Keratinocyte (primary cell): ENCODE measurements around the gene SYT2. TPM values are rescaled to one million over a fixed set of nuclear protein-coding genes. Genes with fewer than 3 reads are reported as not detected.
"Not testable (repeated sequence)": the region's sequence is repeated elsewhere in the genome, so short reads cannot be mapped to it uniquely, and the experiment has no call there.

Experiments
- DNase-seq: peaks from one replicate; pipeline ENCODE4 v3.0.0-alpha.2; 2011; ENCODE audit warnings: low read depth, missing footprints, low spot score
- FAIRE-seq: peaks from 2 replicates; lab custom pipeline; 2011; peaks lifted over from hg19 to GRCh38; lab: Jason Lieb, UNC
- H2AFZ ChIP-seq: 2 replicates; pipeline ENCODE4 v1.6.0; 2012; ENCODE audit warnings: low read length, control low read depth, inconsistent platforms; ENCODE audit not compliant: control insufficient read depth
- H3K27ac ChIP-seq: 2 replicates; pipeline ENCODE4 v1.5.1; 2011; ENCODE audit warnings: low read length; ENCODE audit not compliant: control insufficient read depth, insufficient read depth
- H3K27me3 ChIP-seq: 3 replicates; pipeline ENCODE4 v1.6.0; 2011; ENCODE audit warnings: low read length; ENCODE audit not compliant: control insufficient read depth, insufficient read depth; ENCODE audit errors: extremely low read depth
- H3K36me3 ChIP-seq, 2 experiments: 2 replicates in 1 of 2; 3 replicates in 1 of 2; pipeline ENCODE4 v1.5.1; 2011; ENCODE audit warnings: low read length in 2 of 2, mild to moderate bottlenecking in 1 of 2; ENCODE audit not compliant: control insufficient read depth in 2 of 2, insufficient read depth in 2 of 2; ENCODE audit errors: extremely low read depth in 1 of 2
- H3K4me1 ChIP-seq: 3 replicates; pipeline ENCODE4 v1.5.1; 2011; ENCODE audit warnings: low read length; ENCODE audit not compliant: control insufficient read depth, insufficient read depth; ENCODE audit errors: extremely low read depth
- H3K4me2 ChIP-seq: 3 replicates; pipeline ENCODE4 v1.6.0; 2011; ENCODE audit warnings: low read depth, low read length; ENCODE audit not compliant: control insufficient read depth, insufficient read depth; ENCODE audit errors: extremely low read depth
- H3K4me3 ChIP-seq, 3 experiments: fragments of 200-600 bp in 1 of 3; sonication (generic) in 1 of 3; 2 replicates in 2 of 3; 3 replicates in 1 of 3; pipeline ENCODE4 v1.5.1; 2011 to 2016; ENCODE audit warnings: low read length in 3 of 3, mild to moderate bottlenecking in 3 of 3, control low read depth in 2 of 3, inconsistent platforms in 1 of 3, low read depth in 1 of 3, mixed read lengths in 1 of 3, mixed run types in 1 of 3, moderate library complexity in 1 of 3; ENCODE audit not compliant: control insufficient read depth in 2 of 3, insufficient read depth in 2 of 3; ENCODE audit errors: extremely low read depth in 1 of 3
- H3K79me2 ChIP-seq: 2 replicates; pipeline ENCODE4 v1.6.0; 2012; ENCODE audit warnings: low read length; ENCODE audit not compliant: control insufficient read depth, insufficient read depth
- H3K9ac ChIP-seq: 3 replicates; pipeline ENCODE4 v1.6.0; 2011; ENCODE audit warnings: low read length; ENCODE audit not compliant: control insufficient read depth, insufficient read depth; ENCODE audit errors: extremely low read depth
- H3K9me1 ChIP-seq: 3 replicates; pipeline ENCODE4 v1.6.0; 2011; ENCODE audit warnings: low read length; ENCODE audit not compliant: control insufficient read depth, insufficient read depth; ENCODE audit errors: extremely low read depth
- H3K9me3 ChIP-seq: 2 replicates; pipeline ENCODE4 v1.5.1; 2012; ENCODE audit warnings: low read depth, low read length; ENCODE audit not compliant: control insufficient read depth
- H4K20me1 ChIP-seq: 3 replicates; pipeline ENCODE4 v1.6.0; 2011; ENCODE audit warnings: low read length; ENCODE audit not compliant: control insufficient read depth, insufficient read depth; ENCODE audit errors: extremely low read depth
- EZH2 ChIP-seq: IDR thresholded peaks from one replicate; pipeline ENCODE4 v1.6.1; 2012; ENCODE audit warnings: inconsistent platforms, mild to moderate bottlenecking, low read length, moderate library complexity
- dilution Hi-C: fragments of 300-500 bp; cut with MboI; formaldehyde crosslinking; loops from one replicate; pipeline ENCODE4 v1.7.0; 2020; ENCODE audit warnings: low sequenced_read_pairs; ENCODE audit not compliant: extremely low pct_ligation_motif_present
- polyA plus RNA-seq, 5 experiments: library from polyadenylated mRNA; depleted of rRNA in 3 of 5; stranded (reverse) in 3 of 5; stranded (forward) in 1 of 5; unstranded in 1 of 5; fragments of >200 nt; gene quantifications; 1 replicate in 1 of 5; 2 replicates in 3 of 5; 3 replicates in 1 of 5; pipeline versions ENCODE4 v1.2.1 to v1.2.3, GENCODE V29; 2011 to 2012; ENCODE audit warnings: missing spikeins in 2 of 5, low read depth in 1 of 5, low replicate concordance in 1 of 5
- TF ChIP-seq, protein P1 (sequence below), 3 experiments: IDR thresholded peaks in 1 of 3; conservative IDR thresholded peaks in 1 of 3; optimal IDR thresholded peaks in 1 of 3; 2 replicates in 2 of 3; 3 replicates in 1 of 3; pipeline versions ENCODE3 to v1.5.1; 2011; ENCODE audit warnings: low read length in 3 of 3, mild to moderate bottlenecking in 3 of 3, moderate library complexity in 2 of 3, control low read depth in 1 of 3, inconsistent platforms in 1 of 3; ENCODE audit not compliant: insufficient read depth in 2 of 3; ENCODE audit errors: extremely low read depth in 1 of 3

The SYT2 gene
- polyA plus RNA-seq, 1 donor (not counting 4 experiments of a cell fraction or from before 2014, with no cell fraction given) = not detected

GRCh38 chr1:202628646-202629215, 81.5 kb downstream of the SYT2 start:
- Histone ChIP-seq H3K9ac (no peak overlapping the region), H3K79me2 (no peaks in the 10 kb centered on the region), H3K9me1 (no peaks in the 10 kb centered on the region), H3K4me2 (no peak overlapping the region), H2AFZ (no peak overlapping the region), H3K4me3 (no peak overlapping the region), H3K27ac (no peak overlapping the region), H3K4me1 (no peaks in the 10 kb centered on the region), H4K20me1 (no peaks in the 10 kb centered on the region), H3K27me3 (peaks cover 7% of the 10 kb centered on the region), H3K9me3 (no peaks in the 10 kb centered on the region), H3K36me3 (no peaks in the 10 kb centered on the region)
- dilution Hi-C loops = no loop called here
- FAIRE-seq (no peak), DNase-seq (no peak)
- TF ChIP-seq EZH2 = no peak
- TF ChIP-seq, protein P1, sequence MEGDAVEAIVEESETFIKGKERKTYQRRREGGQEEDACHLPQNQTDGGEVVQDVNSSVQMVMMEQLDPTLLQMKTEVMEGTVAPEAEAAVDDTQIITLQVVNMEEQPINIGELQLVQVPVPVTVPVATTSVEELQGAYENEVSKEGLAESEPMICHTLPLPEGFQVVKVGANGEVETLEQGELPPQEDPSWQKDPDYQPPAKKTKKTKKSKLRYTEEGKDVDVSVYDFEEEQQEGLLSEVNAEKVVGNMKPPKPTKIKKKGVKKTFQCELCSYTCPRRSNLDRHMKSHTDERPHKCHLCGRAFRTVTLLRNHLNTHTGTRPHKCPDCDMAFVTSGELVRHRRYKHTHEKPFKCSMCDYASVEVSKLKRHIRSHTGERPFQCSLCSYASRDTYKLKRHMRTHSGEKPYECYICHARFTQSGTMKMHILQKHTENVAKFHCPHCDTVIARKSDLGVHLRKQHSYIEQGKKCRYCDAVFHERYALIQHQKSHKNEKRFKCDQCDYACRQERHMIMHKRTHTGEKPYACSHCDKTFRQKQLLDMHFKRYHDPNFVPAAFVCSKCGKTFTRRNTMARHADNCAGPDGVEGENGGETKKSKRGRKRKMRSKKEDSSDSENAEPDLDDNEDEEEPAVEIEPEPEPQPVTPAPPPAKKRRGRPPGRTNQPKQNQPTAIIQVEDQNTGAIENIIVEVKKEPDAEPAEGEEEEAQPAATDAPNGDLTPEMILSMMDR (optimal IDR thresholded peaks at IDR 0.05 in 1 of 3, IDR thresholded peaks at IDR 0.05 in 1 of 3, conservative IDR thresholded peaks at IDR 0.05 in 1 of 3; ENCODE audit: extremely low read depth in 1 of 3, insufficient read depth in 2 of 3, low read length in 3 of 3) = no peak

- no peak overlapping the region for H2AFZ ChIP-seq
- FAIRE-seq = no peak
Measured at GRCh38 chr1:202627841-202628565, 82.3 kb downstream of the SYT2 start.

GRCh38 chr1:202627036-202627435, 83.2 kb downstream of the SYT2 start:
- H3K9ac ChIP-seq, H3K4me2 ChIP-seq, DNase-seq, H4K20me1 ChIP-seq, H3K4me1 ChIP-seq, H3K36me3 ChIP-seq, H2AFZ ChIP-seq, H3K4me3 ChIP-seq, dilution Hi-C loops, H3K27ac ChIP-seq, FAIRE-seq, H3K9me1 ChIP-seq, H3K27me3 ChIP-seq, H3K9me3 ChIP-seq, H3K79me2 ChIP-seq: not testable (repeated sequence)

More at GRCh38 chr1:202627841-202628565, 82.3 kb downstream of the SYT2 start:
- Histone ChIP-seq H4K20me1 (no peaks in the 10 kb centered on the region), H3K79me2 (no peaks in the 10 kb centered on the region), H3K4me1 (no peaks in the 10 kb centered on the region), H3K9ac (no peak overlapping the region), H3K4me3 (no peak overlapping the region), H3K36me3 (no peaks in the 10 kb centered on the region), H3K27ac (no peak overlapping the region), H3K9me1 (no peaks in the 10 kb centered on the region), H3K4me2 (no peak overlapping the region), H3K9me3 (no peaks in the 10 kb centered on the region), H3K27me3 (peaks cover 7% of the 10 kb centered on the region)
- TF ChIP-seq EZH2 = no peak
- TF ChIP-seq, protein P1 (optimal IDR thresholded peaks at IDR 0.05 in 1 of 3, IDR thresholded peaks at IDR 0.05 in 1 of 3, conservative IDR thresholded peaks at IDR 0.05 in 1 of 3; ENCODE audit: extremely low read depth in 1 of 3, insufficient read depth in 2 of 3, low read length in 3 of 3) = no peak
- DNase-seq = no peak
- dilution Hi-C loops = no loop called here
